SKM-1 treated with dmso at 0.1 percent for 144 hours (cell line): Measurements from ENCODE around the gene OR8B3.

ENCODE experiments used
- DNase-seq: peaks from one replicate; lab custom pipeline; 2025; ENCODE audit not compliant: unreplicated experiment; lab: John Stamatoyannopoulos, UW

OR8B3 gene

DNA sequence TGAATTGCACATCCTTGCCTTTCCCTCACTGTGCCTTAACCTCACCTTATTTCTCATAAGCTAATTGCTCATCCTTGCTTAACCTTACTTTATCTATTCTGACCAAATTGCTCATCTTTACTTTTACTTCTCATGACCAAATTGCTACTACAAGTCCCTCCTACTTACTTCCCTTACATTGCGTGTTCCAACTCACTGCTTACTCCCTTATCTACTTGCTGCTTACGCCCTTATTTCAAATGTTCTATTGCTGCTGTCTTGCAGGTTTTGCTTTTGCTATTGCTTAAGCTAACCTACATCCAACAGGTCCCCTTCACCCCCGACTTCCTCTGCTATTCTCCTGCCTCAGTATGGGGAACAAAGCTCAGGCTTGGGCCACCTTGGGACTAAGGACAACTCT is 22.5 kb downstream of the OR8B3 start:
- no peak for DNase-seq

DNA sequence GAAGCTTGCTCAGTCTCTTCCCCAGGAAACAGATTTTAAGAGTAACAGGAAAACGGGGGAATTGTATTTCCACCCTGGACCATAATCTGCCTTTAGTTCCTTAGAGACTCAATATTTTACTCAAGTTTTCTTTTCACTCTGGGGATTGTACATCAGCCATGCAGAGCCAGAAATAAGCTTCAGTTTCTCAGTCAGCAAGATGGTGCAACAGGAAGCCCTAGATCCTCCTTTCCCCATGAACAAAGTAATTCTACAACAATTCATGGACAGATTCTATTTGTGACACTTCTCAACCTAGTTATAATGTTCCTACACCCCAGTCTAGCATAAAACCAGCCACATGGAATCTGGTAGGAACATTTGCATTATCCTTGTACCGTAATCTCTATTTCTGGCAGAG is 39.3 kb downstream of the OR8B3 start:
- DNase-seq: no peak

DNA sequence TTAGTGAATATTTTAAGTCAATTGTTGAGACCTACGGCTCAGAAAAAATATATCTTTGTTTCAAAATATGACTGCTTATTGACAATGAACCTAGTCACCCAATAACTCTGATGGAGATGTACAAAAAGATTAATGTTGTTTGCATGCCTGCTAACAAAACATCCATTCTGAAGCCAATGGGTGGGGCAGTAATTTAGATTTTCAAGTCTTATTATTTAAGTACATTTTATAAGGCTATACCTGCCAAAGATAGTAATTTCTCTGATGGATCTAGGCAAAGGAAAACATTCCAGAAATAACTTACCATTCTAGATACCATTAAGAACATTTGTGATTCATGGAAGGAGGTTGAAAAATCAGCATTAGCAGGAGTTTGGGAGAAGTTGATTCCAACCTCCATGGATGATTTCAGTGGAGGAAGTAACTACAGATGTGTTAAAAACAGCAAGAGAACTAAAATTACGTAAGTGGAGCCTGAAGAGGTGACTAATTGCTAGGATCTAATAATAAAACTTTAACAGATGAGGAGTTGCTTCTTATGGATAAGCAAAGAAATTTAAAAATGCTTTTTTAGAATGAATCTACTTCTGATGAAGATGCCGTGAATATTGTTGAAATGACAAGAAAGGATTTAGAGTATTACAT is 52.4 kb downstream of the OR8B3 start:
- DNase-seq: peak; percentile 18
